C4-2B (cell line): Measurements from ENCODE around the gene PRX.

Source experiments
- ZFX ChIP-seq: fragments of 450-650 bp; IDR thresholded peaks from 2 replicates; pipeline ENCODE4 v1.6.1; 2017
- TF ChIP-seq, protein P1 (sequence below): fragments of 450-650 bp; conservative IDR thresholded peaks from 2 replicates; pipeline ENCODE4 v1.5.1; 2017; ENCODE audit warnings: mild to moderate bottlenecking

DNA sequence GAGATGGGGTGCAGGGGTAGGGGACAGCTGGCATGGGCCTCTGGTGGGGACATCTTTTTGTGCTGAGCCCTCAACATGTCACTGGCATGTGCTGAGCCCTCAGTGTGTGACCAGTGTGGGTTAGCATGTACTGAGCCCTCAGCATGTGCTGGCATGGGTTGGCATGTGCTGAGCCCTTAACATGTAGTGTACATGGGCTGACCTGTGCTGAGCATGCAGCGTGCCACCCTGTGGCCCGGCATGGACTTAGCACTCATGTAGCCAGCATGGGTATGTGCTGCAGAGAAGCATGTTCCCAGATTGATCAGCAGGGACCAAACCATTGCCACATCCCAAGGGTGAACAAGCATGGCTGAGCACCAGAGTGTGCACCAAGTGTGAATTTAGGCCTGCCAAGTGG is 34.7 kb downstream of the PRX start:
- TF ChIP-seq, protein P1, sequence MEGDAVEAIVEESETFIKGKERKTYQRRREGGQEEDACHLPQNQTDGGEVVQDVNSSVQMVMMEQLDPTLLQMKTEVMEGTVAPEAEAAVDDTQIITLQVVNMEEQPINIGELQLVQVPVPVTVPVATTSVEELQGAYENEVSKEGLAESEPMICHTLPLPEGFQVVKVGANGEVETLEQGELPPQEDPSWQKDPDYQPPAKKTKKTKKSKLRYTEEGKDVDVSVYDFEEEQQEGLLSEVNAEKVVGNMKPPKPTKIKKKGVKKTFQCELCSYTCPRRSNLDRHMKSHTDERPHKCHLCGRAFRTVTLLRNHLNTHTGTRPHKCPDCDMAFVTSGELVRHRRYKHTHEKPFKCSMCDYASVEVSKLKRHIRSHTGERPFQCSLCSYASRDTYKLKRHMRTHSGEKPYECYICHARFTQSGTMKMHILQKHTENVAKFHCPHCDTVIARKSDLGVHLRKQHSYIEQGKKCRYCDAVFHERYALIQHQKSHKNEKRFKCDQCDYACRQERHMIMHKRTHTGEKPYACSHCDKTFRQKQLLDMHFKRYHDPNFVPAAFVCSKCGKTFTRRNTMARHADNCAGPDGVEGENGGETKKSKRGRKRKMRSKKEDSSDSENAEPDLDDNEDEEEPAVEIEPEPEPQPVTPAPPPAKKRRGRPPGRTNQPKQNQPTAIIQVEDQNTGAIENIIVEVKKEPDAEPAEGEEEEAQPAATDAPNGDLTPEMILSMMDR: no peak
- TF ChIP-seq ZFX: no peak
